ENCODE data around the gene FBN1.

Gene FBN1

GRCh38 chr15:48628832-48629231 is 16.7 kb downstream of the FBN1 start:
- H3K9me3 Mint-ChIP-seq: no peaks in the 10 kb centered on the region
- no peak for TF ChIP-seq CTCF (IDR thresholded peaks at IDR 0.05)
- no peak for DNase-seq
- H3K27me3 Mint-ChIP-seq (ENCODE audit: low read depth, poor library complexity): peaks cover 3% of the 10 kb centered on the region
- no peaks in the 10 kb centered on the region for H3K36me3 Mint-ChIP-seq (ENCODE audit: low read depth)
- no peak overlapping the region for H3K4me3 Mint-ChIP-seq
- no peak overlapping the region for H3K27ac Mint-ChIP-seq
- H3K4me1 Mint-ChIP-seq: peaks cover 14% of the 10 kb centered on the region

GRCh38 chr15:48627260-48627940 is 18.1 kb downstream of the FBN1 start:
- Mint-ChIP-seq H3K36me3 (ENCODE audit: low read depth) (no peaks in the 10 kb centered on the region), H3K4me3 (no peak overlapping the region), H3K27ac (peak overlapping the region; percentile 71), H3K9me3 (no peaks in the 10 kb centered on the region), H3K27me3 (ENCODE audit: low read depth, poor library complexity) (peaks cover 3% of the 10 kb centered on the region), H3K4me1 (peaks cover 2% of the 10 kb centered on the region)
- no peak for TF ChIP-seq CTCF (IDR thresholded peaks at IDR 0.05)
- DNase-seq: no peak

- TF ChIP-seq CTCF (IDR thresholded peaks at IDR 0.05): no peak
- no peak for DNase-seq
- H3K9me3 Mint-ChIP-seq: no peaks in the 10 kb centered on the region
- no peaks in the 10 kb centered on the region for H3K36me3 Mint-ChIP-seq (ENCODE audit: low read depth)
- no peak overlapping the region for H3K27ac Mint-ChIP-seq
- no peaks in the 10 kb centered on the region for H3K27me3 Mint-ChIP-seq (ENCODE audit: low read depth, poor library complexity)
- no peak overlapping the region for H3K4me3 Mint-ChIP-seq
- no peaks in the 10 kb centered on the region for H3K4me1 Mint-ChIP-seq
Measured at GRCh38 chr15:48625126-48625525, 20.4 kb downstream of the FBN1 start.

GRCh38 chr15:48624700-48625099 is 20.8 kb downstream of the FBN1 start:
- no peak overlapping the region for H3K4me3 Mint-ChIP-seq
- no peaks in the 10 kb centered on the region for H3K9me3 Mint-ChIP-seq
- DNase-seq: peak; percentile 7
- H3K27ac Mint-ChIP-seq: no peak overlapping the region
- no peaks in the 10 kb centered on the region for H3K36me3 Mint-ChIP-seq (ENCODE audit: low read depth)
- peaks cover 3% of the 10 kb centered on the region for H3K27me3 Mint-ChIP-seq (ENCODE audit: low read depth, poor library complexity)
- no peak for TF ChIP-seq CTCF (IDR thresholded peaks at IDR 0.05)
- H3K4me1 Mint-ChIP-seq: no peaks in the 10 kb centered on the region

- no peak overlapping the region for H3K27ac Mint-ChIP-seq
- peaks cover 5% of the 10 kb centered on the region for H3K9me3 Mint-ChIP-seq
- H3K36me3 Mint-ChIP-seq (ENCODE audit: low read depth): peaks cover 5% of the 10 kb centered on the region
- no peaks in the 10 kb centered on the region for H3K4me1 Mint-ChIP-seq
- no peak for DNase-seq
- H3K27me3 Mint-ChIP-seq (ENCODE audit: low read depth, poor library complexity): peaks cover 3% of the 10 kb centered on the region
- no peak for TF ChIP-seq CTCF (IDR thresholded peaks at IDR 0.05)
- H3K4me3 Mint-ChIP-seq: no peak overlapping the region
Measured at GRCh38 chr15:48623456-48623855, 22.1 kb downstream of the FBN1 start.

GRCh38 chr15:48622237-48622636 is 23.3 kb downstream of the FBN1 start:
- no peak for DNase-seq
- peaks cover 5% of the 10 kb centered on the region for H3K9me3 Mint-ChIP-seq
- H3K27ac Mint-ChIP-seq: no peak overlapping the region
- no peak overlapping the region for H3K4me3 Mint-ChIP-seq
- H3K27me3 Mint-ChIP-seq (ENCODE audit: low read depth, poor library complexity): peaks cover 3% of the 10 kb centered on the region
- no peak for TF ChIP-seq CTCF (IDR thresholded peaks at IDR 0.05)
- peaks cover 5% of the 10 kb centered on the region for H3K36me3 Mint-ChIP-seq (ENCODE audit: low read depth)
- peaks cover 4% of the 10 kb centered on the region for H3K4me1 Mint-ChIP-seq
